ENCODE measurements around the gene GPX5.
"Not testable (repeated sequence)": the region's sequence is repeated elsewhere in the genome, so short reads cannot be mapped to it uniquely, and the experiment has no call there.

DNA sequence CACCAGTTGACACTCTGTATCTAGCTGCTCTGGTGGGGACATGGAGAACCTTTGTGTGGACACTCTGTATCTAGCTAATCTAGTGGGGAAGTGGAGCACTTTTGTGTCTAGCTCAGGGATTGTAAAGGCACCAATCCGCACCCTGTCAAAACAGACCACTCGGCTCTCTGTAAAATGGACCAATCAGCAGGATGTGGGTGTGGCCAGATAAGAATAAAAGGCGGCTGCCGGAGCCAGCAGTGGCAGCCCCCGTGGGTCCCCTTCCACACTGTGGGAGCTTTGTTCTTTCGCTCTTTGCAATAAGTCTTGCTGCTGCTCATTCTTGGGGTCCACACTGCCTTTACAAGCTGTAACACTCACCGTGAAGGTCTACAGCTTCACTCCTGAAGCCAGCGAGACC is 13.3 kb upstream of the GPX5 start:
- not testable (repeated sequence) for TF ChIP-seq CTCF (IDR thresholded peaks at IDR 0.05); POLR2A (IDR thresholded peaks at IDR 0.05; ENCODE audit: low read depth); EP300 (IDR thresholded peaks at IDR 0.05); POLR2AphosphoS5 (IDR thresholded peaks at IDR 0.05)

Measured in esophagus muscularis mucosa (tissue), 4 donors.